Stomach (tissue), 9 donors: ENCODE data around the gene SLC16A13. TPM values are rescaled to one million over a fixed set of nuclear protein-coding genes. Genes with fewer than 3 reads are reported as not detected.

Experiments
- DNase-seq, 2 donors: peaks; one replicate each; pipeline versions ENCODE4 v3.0.0 to v3.0.0-alpha.2; 2013 to 2019
- H3K27ac ChIP-seq, 5 donors: fragments of 200-600 bp in 4 of 5; sonication (generic) in 4 of 5; one replicate each; pipeline ENCODE4 v1.5.1; 2013 to 2019; ENCODE audit warnings: mild to moderate bottlenecking in 1 of 5, moderate library complexity in 1 of 5
- H3K27me3 ChIP-seq, 3 donors: fragments of 200-600 bp; sonication (generic); one replicate each; pipeline ENCODE4 v1.5.1; 2017 to 2019; ENCODE audit warnings: mixed run types in 1 of 3
- H3K36me3 ChIP-seq, 4 donors: fragments of 200-600 bp; sonication (generic); 1 replicate in 3 of 4; 2 replicates in 1 of 4; pipeline ENCODE4 v1.5.1; 2016 to 2019
- H3K4me1 ChIP-seq, 4 donors: fragments of 200-600 bp; sonication (generic); one replicate each; pipeline ENCODE4 v1.5.1; 2016 to 2019
- H3K4me3 ChIP-seq, 4 donors: fragments of 200-600 bp; sonication (generic) in 3 of 4; one replicate each; pipeline ENCODE4 v1.5.1; 2016 to 2019; ENCODE audit warnings: mild to moderate bottlenecking in 1 of 4
- H3K9me3 ChIP-seq, 4 donors: fragments of 200-600 bp; sonication (generic); one replicate each; pipeline ENCODE4 v1.5.1; 2016 to 2019
- CTCF ChIP-seq, 7 experiments: fragments of 450-650 bp in 4 of 7; fragments of 200-600 bp in 3 of 7; sonication (generic) in 3 of 7; IDR thresholded peaks; one replicate each; pipeline ENCODE4 v1.5.1; 2016 to 2019; ENCODE audit warnings: antibody characterized with exemption in 7 of 7, control low read depth in 2 of 7, mild to moderate bottlenecking in 1 of 7
- EP300 ChIP-seq: sonication (generic); formaldehyde crosslinking; IDR thresholded peaks from one replicate; pipeline ENCODE4 v1.6.1; 2017; ENCODE audit warnings: antibody characterized with exemption
- POLR2A ChIP-seq, 4 donors: fragments of 450-650 bp; IDR thresholded peaks; one replicate each; pipeline ENCODE4 v1.6.1; 2016; ENCODE audit warnings: antibody characterized with exemption in 4 of 4, control low read depth in 2 of 4, mild to moderate bottlenecking in 1 of 4, moderate library complexity in 1 of 4
- POLR2AphosphoS5 ChIP-seq, 3 donors: sonication (generic); formaldehyde crosslinking; IDR thresholded peaks; one replicate each; pipeline ENCODE4 v1.6.1; 2016; ENCODE audit warnings: antibody characterized with exemption in 3 of 3
- WGBS, 5 donors: extraction: QIAGEN DNeasy Blood & Tissue Kit in 3 of 5; methylation state at CpG; one replicate each; pipeline versions ENCODE4 v1.1.5 to v1.1.7; 2013 to 2018; 5-methylcytosine and 5-hydroxymethylcytosine counted together
- intact Hi-C: fragments of 100-400 bp; cut with DNase I; formaldehyde crosslinking; loops from one replicate; pipeline ENCODE4 v1.15.1; 2023; ENCODE audit warnings: low total_unique reads
- polyA plus RNA-seq, 3 donors: library from polyadenylated mRNA; stranded (reverse); fragments of 200-250 nt; gene quantifications; one replicate each; pipeline ENCODE4 v1.2.3, GENCODE V29; 2013
- total RNA-seq, 5 donors: library from RNA; depleted of rRNA; stranded (reverse); fragments of >200 nt; gene quantifications; one replicate each; pipeline versions ENCODE4 v1.1.0 to v1.2.3, GENCODE V29; 2014 to 2016
- donor health status: healthy with polysubstance abuse.
- donor health status: Bipolar disorder and iron deficiency.
- donor health status: healthy.

Gene SLC16A13
- total and polyA plus RNA-seq, 8 donors, result 0.56 to 2.9 (median 1.4) TPM; not detected in 5

- Histone ChIP-seq H3K36me3 (no peaks in the 10 kb centered on the region), H3K4me3 (no peak overlapping the region), H3K27me3 (peaks cover 0 to 44% (median 0%) of the 10 kb centered on the region in 3 donors), H3K4me1 (peaks cover 0 to 9% (median 0%) of the 10 kb centered on the region in 4 donors), H3K27ac (no peak overlapping the region), H3K9me3 (peaks cover 0 to 18% (median 14%) of the 10 kb centered on the region in 4 donors)
- intact Hi-C loops, result no loop called here
- TF ChIP-seq CTCF (IDR thresholded peaks at IDR 0.05), result no peak
- WGBS, 5 donors, result 47 to 71% (median 67%) methylated on average over 4 of the region's 4 CpGs
- no peak for DNase-seq
These were observed 28.4 kb downstream of the SLC16A13 start for GRCh38 chr17:7064261-7064660.

GRCh38 chr17:7067198-7067597 is 31.4 kb downstream of the SLC16A13 start:
- Histone ChIP-seq H3K27ac (no peak overlapping the region), H3K9me3 (peaks cover 0 to 18% (median 14%) of the 10 kb centered on the region in 4 donors), H3K27me3 (peaks cover 0 to 34% (median 0%) of the 10 kb centered on the region in 3 donors), H3K4me3 (no peak overlapping the region), H3K4me1 (no peaks in the 10 kb centered on the region), H3K36me3 (no peaks in the 10 kb centered on the region)
- DNase-seq, result no peak
- 67 to 87% (median 83%) methylated on average over 1 of the region's 1 CpG for WGBS, 5 donors
- intact Hi-C loops, result no loop called here
- TF ChIP-seq POLR2AphosphoS5 (IDR thresholded peaks at IDR 0.05) (no peak), CTCF (IDR thresholded peaks at IDR 0.05) (no peak), EP300 (no peak), POLR2A (IDR thresholded peaks at IDR 0.05) (no peak)

- H3K27me3 ChIP-seq, result peaks cover 0 to 29% (median 0%) of the 10 kb centered on the region in 3 donors
- intact Hi-C loops, result no loop called here
- WGBS, 5 donors, result 7 to 36% (median 17%) methylated on average over 1 of the region's 1 CpG
- no peaks in the 10 kb centered on the region for H3K4me1 ChIP-seq
- no peak overlapping the region for H3K4me3 ChIP-seq
- H3K9me3 ChIP-seq, result peaks cover 0 to 18% (median 14%) of the 10 kb centered on the region in 4 donors
- TF ChIP-seq POLR2A (IDR thresholded peaks at IDR 0.05) (no peak), EP300 (no peak), POLR2AphosphoS5 (IDR thresholded peaks at IDR 0.05) (no peak), CTCF (IDR thresholded peaks at IDR 0.05) (no peak)
- no peak overlapping the region for H3K27ac ChIP-seq
- DNase-seq, result no peak
- no peaks in the 10 kb centered on the region for H3K36me3 ChIP-seq
These were observed 32.5 kb downstream of the SLC16A13 start for GRCh38 chr17:7068268-7068667.

DNA sequence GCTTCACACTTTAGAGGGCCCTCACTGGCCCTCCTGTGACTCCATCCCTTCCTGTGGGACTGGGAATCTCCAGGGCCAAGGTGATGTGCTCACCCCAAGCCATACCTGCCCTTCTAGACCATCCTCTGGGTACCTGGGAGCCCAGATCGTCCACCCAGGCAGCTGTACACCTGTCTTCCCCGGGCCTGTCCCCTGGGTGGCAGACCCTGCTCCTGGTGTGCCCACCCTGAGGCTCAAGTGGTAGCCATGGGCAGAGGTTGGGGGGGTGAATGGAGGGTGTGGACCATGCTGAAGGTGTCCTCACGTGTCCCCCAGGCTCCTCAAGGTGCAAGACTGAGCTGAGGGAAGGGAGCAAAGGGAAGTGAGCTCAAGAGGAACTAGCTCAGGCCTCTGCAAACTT is 34.9 kb downstream of the SLC16A13 start:
- intact Hi-C loops, result no loop called here
- WGBS, 5 donors, result 75 to 85% (median 81%) methylated on average over 3 of the region's 3 CpGs
- Histone ChIP-seq H3K27ac (no peak overlapping the region), H3K36me3 (no peaks in the 10 kb centered on the region), H3K4me3 (no peak overlapping the region), H3K27me3 (peaks cover 0 to 8% (median 0%) of the 10 kb centered on the region in 3 donors), H3K4me1 (no peaks in the 10 kb centered on the region), H3K9me3 (peaks cover 0 to 18% (median 14%) of the 10 kb centered on the region in 4 donors)
- TF ChIP-seq POLR2A (IDR thresholded peaks at IDR 0.05) (no peak), CTCF (IDR thresholded peaks at IDR 0.05) (no peak)
- no peak for DNase-seq
